WI38 (cell line): ENCODE data around the gene ANP32A.

ENCODE experiments used
- H3K4me3 ChIP-seq: 2 replicates; pipeline ENCODE4 v1.5.1; 2011; ENCODE audit warnings: low read depth, mild to moderate bottlenecking, control low read depth, low read length
- CTCF ChIP-seq: IDR thresholded peaks from 2 replicates; pipeline ENCODE4 v1.5.1; 2012; ENCODE audit warnings: low read depth, mild to moderate bottlenecking, control low read depth, low read length

ANP32A gene

GRCh38 chr15:68807249-68807648, 13.4 kb downstream of the ANP32A start:
- no peak for TF ChIP-seq CTCF
- no peak overlapping the region for H3K4me3 ChIP-seq

GRCh38 chr15:68806220-68807060, 14.3 kb downstream of the ANP32A start:
- H3K4me3 ChIP-seq, result no peak overlapping the region
- TF ChIP-seq CTCF, result no peak

GRCh38 chr15:68802373-68802772, 18.3 kb downstream of the ANP32A start:
- TF ChIP-seq CTCF, result no peak

GRCh38 chr15:68801572-68802148, 19.0 kb downstream of the ANP32A start:
- no peak overlapping the region for H3K4me3 ChIP-seq
- no peak for TF ChIP-seq CTCF

More at GRCh38 chr15:68802373-68802772, 18.3 kb downstream of the ANP32A start:
- no peak overlapping the region for H3K4me3 ChIP-seq

- no peak for TF ChIP-seq CTCF
- no peak overlapping the region for H3K4me3 ChIP-seq
Measured at GRCh38 chr15:68800875-68801274, 19.8 kb downstream of the ANP32A start.

GRCh38 chr15:68798346-68799094, 22.2 kb downstream of the ANP32A start:
- no peak for TF ChIP-seq CTCF
- no peak overlapping the region for H3K4me3 ChIP-seq
